CD4-positive, alpha-beta T cell treated with Interleukin-2 at 100 ng/mL for 4 hours (primary cell): Measurements from ENCODE around the gene ARFGEF3.

Experiments used
- DNase-seq: peaks from one replicate; pipeline ENCODE4 v3.0.0-alpha.2; 2020; ENCODE audit warnings: low spot score

ARFGEF3 gene

DNA sequence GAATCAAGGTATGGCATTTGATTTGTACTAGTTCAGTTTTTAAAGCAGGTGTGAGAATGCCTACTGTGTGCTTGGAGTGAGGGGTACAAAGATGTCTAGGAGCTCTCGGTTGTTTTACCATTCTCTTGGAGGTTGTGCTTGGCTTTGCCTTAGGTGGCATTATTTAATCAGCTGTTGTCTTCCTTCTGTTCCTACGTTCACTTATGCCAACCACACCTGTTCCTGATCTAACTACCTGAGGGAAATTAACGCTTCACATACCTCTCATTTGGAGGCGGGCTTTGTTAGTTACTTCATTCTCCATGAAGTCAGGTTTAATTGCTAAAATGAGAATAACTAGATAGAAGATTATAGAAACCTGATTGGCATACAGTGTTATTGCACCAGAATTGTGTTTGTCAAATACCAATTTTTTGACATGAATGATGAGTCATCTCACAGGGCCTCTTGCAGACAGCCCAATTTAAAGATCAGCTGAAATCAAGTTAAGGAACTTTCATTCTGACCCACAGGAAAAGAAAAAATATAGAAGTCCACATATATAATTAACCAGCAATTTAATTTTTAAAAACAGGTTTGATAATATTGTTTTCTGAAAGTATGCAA lies 81.4 kb downstream of the ARFGEF3 start:
- no peak for DNase-seq

DNA sequence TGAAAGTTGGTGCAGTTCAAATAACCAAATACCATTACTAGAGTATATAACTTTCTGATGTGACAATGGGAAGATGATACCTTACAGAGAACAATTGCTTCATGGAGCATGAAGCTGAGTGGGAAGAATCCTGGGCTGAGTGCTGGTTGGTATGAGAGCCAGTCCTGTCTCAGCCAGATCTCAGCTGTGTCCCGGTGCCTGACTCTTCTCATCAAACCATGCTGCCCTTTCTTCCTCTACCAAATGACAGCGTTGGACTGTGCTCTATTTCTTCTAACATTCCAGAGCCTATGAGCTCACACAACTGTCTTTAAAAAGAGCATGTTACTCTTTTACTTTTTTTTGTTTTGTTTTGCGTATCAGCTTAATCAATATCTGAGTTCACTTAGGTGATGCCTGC lies 84.0 kb downstream of the ARFGEF3 start:
- DNase-seq, result no peak

DNA sequence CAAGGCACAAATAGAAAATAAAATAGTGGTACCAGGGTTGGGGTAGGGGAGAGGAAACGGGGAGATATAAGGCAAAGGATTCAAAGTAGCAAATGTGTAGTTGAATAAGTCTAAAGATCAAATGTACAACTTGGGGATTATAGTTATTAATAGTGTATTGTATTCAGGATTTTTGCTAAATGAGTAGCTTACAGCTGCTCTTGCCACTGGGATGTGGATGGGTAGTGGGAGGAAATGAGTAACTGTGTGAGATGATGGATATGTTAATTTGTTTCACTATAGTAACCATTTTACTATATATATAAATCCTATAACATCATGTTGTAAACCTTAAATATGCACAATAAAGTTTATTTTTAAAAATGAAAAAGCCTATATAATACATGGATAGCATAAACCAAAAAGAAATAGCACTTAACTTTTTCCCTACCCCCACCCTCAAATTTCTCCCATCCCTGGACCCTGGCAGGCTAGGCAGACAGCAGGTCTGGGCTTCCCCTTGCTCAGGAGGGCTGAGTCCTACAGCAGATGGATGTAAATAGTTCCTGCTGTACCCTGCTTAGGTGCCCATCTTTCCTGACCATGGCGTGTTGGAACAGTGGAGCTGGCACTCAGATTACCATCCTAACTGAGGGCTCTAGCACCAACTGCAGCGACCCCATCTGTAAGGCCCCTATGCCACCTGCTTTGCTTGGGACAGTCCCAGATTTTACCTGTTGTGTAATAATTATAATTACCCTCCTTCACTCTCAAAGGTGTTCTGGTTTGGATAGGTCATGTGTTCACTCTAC lies 85.1 kb downstream of the ARFGEF3 start:
- DNase-seq, result no peak

DNA sequence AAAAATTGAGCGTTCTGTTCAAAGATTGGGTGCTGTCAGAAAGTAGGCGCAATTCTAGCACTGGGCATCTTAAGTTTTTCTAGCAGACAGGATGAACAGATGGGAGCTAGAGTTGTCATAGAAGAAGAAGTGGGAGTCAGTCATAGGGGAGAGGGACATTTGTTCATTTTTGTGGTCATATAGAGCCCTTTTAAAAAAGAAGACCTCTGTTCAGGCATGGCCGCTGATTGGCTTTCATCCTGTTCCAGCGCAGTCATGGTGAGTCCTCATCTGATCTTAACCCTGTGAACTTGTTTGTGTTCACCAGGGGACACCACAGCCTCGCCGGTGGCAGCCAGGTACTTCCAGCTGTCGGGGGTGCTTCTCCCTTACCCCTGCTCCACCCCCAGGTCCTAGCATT lies 86.3 kb downstream of the ARFGEF3 start:
- DNase-seq, result no peak

DNA sequence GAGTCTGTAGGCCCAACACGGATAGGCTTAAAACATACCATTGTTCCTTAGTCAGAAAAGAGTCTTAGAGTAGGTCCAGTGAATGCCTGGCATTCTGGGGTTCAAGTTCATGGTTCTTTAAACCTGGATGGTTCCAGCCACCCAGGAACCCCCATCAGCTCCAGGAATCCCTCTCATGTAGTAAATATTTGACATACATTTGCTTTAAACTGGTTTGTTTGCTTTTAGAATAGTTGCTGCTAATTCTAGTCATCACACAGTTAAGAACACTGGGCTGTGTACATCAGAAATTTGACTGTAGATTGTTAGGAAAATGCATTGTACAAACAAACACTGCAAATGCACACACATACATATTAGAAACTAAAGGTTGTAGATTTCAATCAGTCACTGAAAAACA lies 87.1 kb downstream of the ARFGEF3 start:
- DNase-seq, result no peak

DNA sequence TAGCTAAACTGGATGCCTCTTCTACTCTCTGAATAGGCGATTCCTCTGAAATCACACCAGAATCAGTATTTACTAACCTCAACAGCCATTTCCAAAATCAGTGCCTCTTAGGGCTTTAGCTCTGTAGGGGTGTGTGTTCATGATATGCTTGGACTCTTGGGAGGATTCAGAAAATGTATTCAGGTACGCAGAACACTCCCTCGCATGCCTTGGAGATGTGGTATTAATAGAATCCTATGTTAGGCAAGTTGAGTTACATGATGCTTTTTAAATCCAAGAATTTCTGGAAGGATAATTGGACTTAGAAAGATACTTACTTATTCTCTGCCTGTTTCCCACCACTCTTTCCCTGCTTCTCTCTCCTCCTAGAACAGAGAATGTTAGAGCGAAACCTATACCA lies 88.3 kb downstream of the ARFGEF3 start:
- DNase-seq, result no peak

DNA sequence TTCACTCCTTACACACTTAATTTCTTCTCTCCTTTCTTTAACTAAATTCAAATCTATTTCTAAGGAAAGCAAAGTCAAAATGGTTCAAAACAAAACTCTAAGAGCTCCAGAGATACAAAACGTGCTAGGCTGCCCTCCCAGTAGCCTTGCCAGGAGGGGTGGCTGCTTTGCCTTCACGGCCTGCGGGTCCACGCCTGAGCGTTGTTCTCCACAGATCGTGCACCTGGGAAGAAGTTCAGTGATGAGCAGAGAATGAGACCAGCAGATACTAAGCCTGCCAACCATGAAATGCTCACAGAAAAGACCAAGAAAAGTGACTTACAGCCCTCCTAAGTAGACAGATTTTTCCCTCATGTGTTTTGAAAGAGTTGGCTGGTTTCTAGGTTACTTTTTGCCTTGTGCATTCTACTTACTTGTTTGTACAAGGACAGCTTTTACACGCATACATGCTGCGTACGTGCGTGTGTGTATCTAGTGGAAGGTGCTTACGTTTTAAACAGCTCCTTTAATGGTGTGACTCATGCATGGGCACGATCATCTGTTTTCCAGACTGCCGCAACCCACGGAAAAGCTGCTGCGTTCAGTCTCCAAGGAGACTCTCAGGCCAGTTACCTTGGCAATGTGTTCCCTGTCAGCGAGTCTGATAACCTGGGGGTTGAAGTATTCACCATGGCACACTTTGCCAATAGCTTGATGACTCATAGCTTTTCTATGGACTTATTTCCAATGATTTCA lies 88.9 kb downstream of the ARFGEF3 start:
- no peak for DNase-seq

GRCh38 chr6:138253731-138254130 lies 92.0 kb downstream of the ARFGEF3 start:
- DNase-seq, result no peak

- no peak for DNase-seq
Observed at GRCh38 chr6:138255443-138255842, 93.7 kb downstream of the ARFGEF3 start.

GRCh38 chr6:138257638-138258040 lies 95.9 kb downstream of the ARFGEF3 start:
- DNase-seq, result no peak

- no peak for DNase-seq
Observed at GRCh38 chr6:138258197-138258596, 96.5 kb downstream of the ARFGEF3 start.

GRCh38 chr6:138258991-138259390 lies 97.3 kb downstream of the ARFGEF3 start:
- no peak for DNase-seq

DNA sequence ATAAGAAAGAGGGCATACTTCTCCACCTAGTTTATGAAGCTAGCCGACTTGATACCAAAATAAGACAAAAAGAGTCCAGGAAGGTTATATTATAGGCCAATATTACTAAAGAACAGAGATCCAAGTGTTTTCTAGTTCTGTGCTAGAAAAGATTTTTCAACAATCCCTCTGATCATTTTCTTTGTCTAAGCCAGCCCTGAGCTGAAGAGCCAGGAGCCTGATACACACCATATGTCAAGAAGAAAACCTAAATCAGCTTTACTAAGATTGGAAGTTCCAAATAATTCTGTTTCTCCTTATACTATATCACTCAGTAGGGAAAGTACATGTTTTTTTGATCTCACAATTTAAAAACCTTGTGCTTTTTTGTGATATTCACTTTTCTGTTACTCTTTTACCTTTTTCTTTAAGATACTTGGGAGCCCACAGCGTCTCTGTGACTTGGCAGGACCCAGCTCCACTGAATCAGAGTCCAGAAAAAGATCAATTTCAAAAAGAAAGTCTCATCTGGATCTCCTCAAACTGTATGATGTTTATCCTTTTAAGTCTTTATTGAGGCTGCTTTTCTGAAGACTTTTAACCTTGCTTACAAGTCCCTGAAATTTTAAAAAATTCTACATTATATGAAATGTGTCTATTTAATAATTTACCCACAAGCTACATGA lies 99.5 kb downstream of the ARFGEF3 start:
- DNase-seq, result no peak

DNA sequence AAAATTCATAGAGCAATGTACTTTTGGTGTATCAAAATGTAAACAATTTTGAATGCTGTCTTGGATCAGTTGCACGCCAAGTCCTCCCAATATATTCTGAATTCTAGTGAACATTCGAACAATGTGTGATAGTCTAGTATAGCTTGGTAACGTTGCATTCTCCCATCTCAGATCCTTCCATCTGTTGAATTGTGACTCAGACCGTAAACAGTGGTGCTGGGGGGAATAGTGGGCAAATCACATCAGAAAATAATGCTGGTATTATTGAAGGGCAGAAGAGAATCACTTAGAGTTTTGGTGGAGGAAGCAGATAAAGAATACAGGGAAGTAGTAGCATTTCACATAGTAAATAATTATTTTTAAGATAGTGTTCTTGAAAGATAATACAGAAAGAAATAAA lies 102.2 kb downstream of the ARFGEF3 start:
- no peak for DNase-seq

DNA sequence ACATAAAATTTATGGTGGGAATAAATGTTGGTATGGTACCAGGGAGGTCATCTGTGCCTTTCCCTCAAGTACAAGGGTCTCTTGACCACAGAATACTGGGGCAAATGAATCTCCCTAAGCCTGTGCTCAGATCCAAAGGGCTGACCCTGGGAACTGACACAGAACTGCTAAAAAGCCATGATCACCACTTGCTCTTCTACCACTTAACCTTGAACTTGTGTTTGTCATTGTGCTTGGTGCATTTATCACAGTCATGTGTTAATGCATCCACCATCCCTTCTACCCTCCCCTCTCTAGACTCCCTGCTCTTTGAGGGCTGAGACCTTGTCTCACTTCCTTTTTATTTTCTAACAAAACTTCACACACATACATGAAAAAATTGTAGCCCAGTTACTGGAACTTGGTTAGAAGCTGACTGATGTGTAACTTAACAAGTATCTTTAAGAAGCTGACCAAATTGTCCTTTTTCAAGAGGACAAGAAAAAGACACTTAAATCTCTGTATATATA lies 102.7 kb downstream of the ARFGEF3 start:
- DNase-seq, result no peak

GRCh38 chr6:138266095-138266494 lies 104.4 kb downstream of the ARFGEF3 start:
- DNase-seq, result no peak

GRCh38 chr6:138267971-138268895 lies 106.5 kb downstream of the ARFGEF3 start:
- no peak for DNase-seq

- DNase-seq, result no peak
Observed at GRCh38 chr6:138271451-138271850, 109.7 kb downstream of the ARFGEF3 start.

- DNase-seq, result no peak
Observed at GRCh38 chr6:138272533-138273315, 111.0 kb downstream of the ARFGEF3 start.

DNA sequence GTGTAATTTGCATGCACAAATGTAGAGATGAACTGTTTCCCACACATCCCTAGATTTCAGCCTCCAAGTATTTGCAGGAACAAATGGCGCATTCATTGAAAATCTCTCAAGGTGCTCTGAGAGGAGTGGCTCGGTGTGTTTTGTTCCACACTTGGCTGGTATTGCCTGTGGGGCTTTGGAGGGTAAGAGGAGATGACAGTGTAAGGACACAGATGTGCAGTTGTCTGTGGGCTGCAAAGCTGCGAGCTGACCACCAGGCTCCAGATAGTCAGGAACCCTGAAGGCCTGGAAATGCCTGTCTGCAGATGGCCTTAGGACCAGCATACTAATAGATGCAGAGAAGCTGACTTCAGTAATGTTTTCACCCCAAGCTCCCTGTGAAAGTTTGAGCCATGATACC lies 114.2 kb downstream of the ARFGEF3 start:
- DNase-seq, result no peak

DNA sequence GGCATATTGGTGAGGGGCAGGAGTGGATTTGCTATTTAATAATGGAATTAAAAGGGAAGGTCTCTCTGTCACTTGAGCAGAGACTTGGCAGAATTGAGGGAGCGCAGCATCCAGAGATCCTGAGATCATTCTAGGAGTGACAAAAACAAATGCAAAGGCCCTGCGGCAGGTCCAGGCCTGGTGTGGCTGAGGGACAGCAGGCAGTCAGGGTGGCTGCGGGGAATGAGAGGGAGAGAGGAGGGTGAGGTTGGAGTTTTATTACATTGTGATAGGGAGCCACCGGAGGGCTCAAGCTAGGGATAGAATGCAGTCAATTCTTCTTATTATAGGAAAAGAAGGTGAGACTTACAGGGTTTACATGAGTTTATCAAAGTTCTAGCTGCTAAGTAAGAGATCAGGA lies 116.1 kb downstream of the ARFGEF3 start:
- no peak for DNase-seq
